Measurements from ENCODE around the gene GPBP1L1.
"Not testable (repeated sequence)": the region's sequence is repeated elsewhere in the genome, so short reads cannot be mapped to it uniquely, and the experiment has no call there.

GPBP1L1 gene

GRCh38 chr1:45635211-45635610 is 51.1 kb downstream of the GPBP1L1 start:
- no peak for DNase-seq (ENCODE audit: low spot score)

- no peak for DNase-seq (ENCODE audit: low spot score)
Observed at GRCh38 chr1:45630429-45630828, 55.9 kb downstream of the GPBP1L1 start.

GRCh38 chr1:45629035-45629434 is 57.3 kb downstream of the GPBP1L1 start:
- DNase-seq (ENCODE audit: low spot score), result no peak

- DNase-seq (ENCODE audit: low spot score), result no peak
Observed at GRCh38 chr1:45623972-45624371, 62.4 kb downstream of the GPBP1L1 start, which contains the start of gene CCDC17. CCDC17 (minus strand) TSS chr1:45624054; CDS start chr1:45623909, 145 bp downstream.

GRCh38 chr1:45622524-45623394 is 63.6 kb downstream of the GPBP1L1 start:
- DNase-seq (ENCODE audit: low spot score), result no peak

- no peak for DNase-seq (ENCODE audit: low spot score)
Observed at GRCh38 chr1:45621895-45622523, 64.3 kb downstream of the GPBP1L1 start.

GRCh38 chr1:45621501-45621836 is 64.9 kb downstream of the GPBP1L1 start:
- no peak for DNase-seq (ENCODE audit: low spot score)

GRCh38 chr1:45620588-45621500 is 65.5 kb downstream of the GPBP1L1 start:
- DNase-seq (ENCODE audit: low spot score), result no peak

GRCh38 chr1:45619149-45619921 is 67.0 kb downstream of the GPBP1L1 start:
- no peak for DNase-seq (ENCODE audit: low spot score)

GRCh38 chr1:45617618-45618017 is 68.7 kb downstream of the GPBP1L1 start:
- peak; percentile 28 for DNase-seq (ENCODE audit: low spot score)

GRCh38 chr1:45615885-45616284 is 70.4 kb downstream of the GPBP1L1 start:
- no peak for DNase-seq (ENCODE audit: low spot score)

- no peak for DNase-seq (ENCODE audit: low spot score)
Observed at GRCh38 chr1:45612941-45613579, 73.3 kb downstream of the GPBP1L1 start.

GRCh38 chr1:45610589-45611226 is 75.6 kb downstream of the GPBP1L1 start:
- no peak for DNase-seq (ENCODE audit: low spot score)

- DNase-seq (ENCODE audit: low spot score), result peak; percentile 35
Observed at GRCh38 chr1:45608175-45609156, 77.9 kb downstream of the GPBP1L1 start.

GRCh38 chr1:45607404-45608074 is 78.8 kb downstream of the GPBP1L1 start:
- no peak for DNase-seq (ENCODE audit: low spot score)

- DNase-seq (ENCODE audit: low spot score), result no peak
Observed at GRCh38 chr1:45604239-45604638, 82.1 kb downstream of the GPBP1L1 start.

GRCh38 chr1:45596765-45597164 is 89.6 kb downstream of the GPBP1L1 start:
- not testable (repeated sequence) for DNase-seq (ENCODE audit: low spot score)

GRCh38 chr1:45594412-45594811 is 91.9 kb downstream of the GPBP1L1 start:
- no peak for DNase-seq (ENCODE audit: low spot score)

- peak; percentile 60 for DNase-seq (ENCODE audit: low spot score)
Observed at GRCh38 chr1:45589861-45590260, 96.5 kb downstream of the GPBP1L1 start.

Data from kidney tubule cell (primary cell).